ENCODE data around the gene RHOH. TPM values are rescaled to one million over a fixed set of nuclear protein-coding genes. Genes with fewer than 3 reads are reported as not detected.

The RHOH gene
- total and polyA plus RNA-seq, 10 donors: 51.4 to 112 (median 74.3) TPM

- 87 to 96% (median 91%) methylated on average over 9 to 19 of the region's 19 CpGs for WGBS, 5 donors
- H3K9me3 ChIP-seq: no peaks in the 10 kb centered on the region
- peaks cover 0 to 52% (median 21%) of the 10 kb centered on the region in 6 donors for H3K36me3 ChIP-seq
- DNase-seq: peak; percentile 79
- H3K4me3 ChIP-seq: peak overlapping the region in 1 of 8 donors; percentile 6
- intact Hi-C loops (cut with DNase I; ENCODE audit: low total_unique reads): no loop called here
- peaks cover 25 to 100% (median 92%) of the 10 kb centered on the region in 6 donors for H3K4me1 ChIP-seq
- H3K27ac ChIP-seq: peak overlapping the region in 5 of 8 donors; percentile 46 to 83 (median 73)
- no peak for TF ChIP-seq CTCF (IDR thresholded peaks at IDR 0.05 in 8 of 11, conservative IDR thresholded peaks at IDR 0.05 in 3 of 11)
- peak; percentile 38 to 70 (median 45) for TF ChIP-seq POLR2AphosphoS5 (IDR thresholded peaks at IDR 0.05)
- no peak for TF ChIP-seq POLR2A (IDR thresholded peaks at IDR 0.05)
- H3K27me3 ChIP-seq (replicated peaks in 1 of 7): no peaks in the 10 kb centered on the region
Observed at GRCh38 chr4:40243386-40243948, 46.6 kb downstream of the RHOH start.

GRCh38 chr4:40244606-40245005 is 47.8 kb downstream of the RHOH start:
- no peak for TF ChIP-seq CTCF (IDR thresholded peaks at IDR 0.05 in 8 of 11, conservative IDR thresholded peaks at IDR 0.05 in 3 of 11)
- no peak for TF ChIP-seq POLR2A (IDR thresholded peaks at IDR 0.05)
- TF ChIP-seq POLR2AphosphoS5 (IDR thresholded peaks at IDR 0.05): no peak
- no peak for DNase-seq
- no peak overlapping the region for H3K4me3 ChIP-seq
- no peaks in the 10 kb centered on the region for H3K9me3 ChIP-seq
- WGBS, 5 donors: 59 to 75% (median 73%) methylated on average over 2 of the region's 2 CpGs
- H3K36me3 ChIP-seq: peaks cover 0 to 46% (median 21%) of the 10 kb centered on the region in 6 donors
- no peaks in the 10 kb centered on the region for H3K27me3 ChIP-seq (replicated peaks in 1 of 7)
- H3K4me1 ChIP-seq: peaks cover 25 to 97% (median 81%) of the 10 kb centered on the region in 6 donors
- peak overlapping the region in 4 of 8 donors; percentile 12 to 73 (median 42) for H3K27ac ChIP-seq
- intact Hi-C loops (cut with DNase I; ENCODE audit: low total_unique reads): no loop called here

DNA sequence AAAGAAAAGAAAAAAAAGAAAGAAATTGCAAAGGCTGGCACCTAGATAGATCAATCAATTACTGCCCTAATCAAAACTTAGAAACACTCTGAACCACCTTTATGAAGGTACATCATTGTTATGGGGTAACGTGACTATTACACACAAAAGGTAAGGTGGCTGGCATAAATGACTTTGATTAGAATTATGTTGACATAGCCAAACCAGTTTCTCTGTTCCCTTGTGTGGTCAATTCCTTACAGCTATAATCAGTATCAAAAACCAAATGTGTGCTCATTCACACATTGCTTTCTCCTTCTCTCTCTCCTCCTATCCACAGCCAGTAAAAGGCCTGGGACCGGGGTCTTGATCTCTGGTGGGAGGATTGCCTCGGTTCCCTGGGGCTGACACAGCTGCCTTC is 48.7 kb downstream of the RHOH start:
- 62 to 94% (median 84%) methylated on average over 3 of the region's 3 CpGs for WGBS, 5 donors
- DNase-seq: no peak
- intact Hi-C loops (cut with DNase I; ENCODE audit: low total_unique reads): no loop called here
- Histone ChIP-seq H3K4me3 (no peak overlapping the region), H3K27me3 (replicated peaks in 1 of 7) (no peaks in the 10 kb centered on the region), H3K4me1 (peaks cover 25 to 87% (median 72%) of the 10 kb centered on the region in 6 donors), H3K9me3 (no peaks in the 10 kb centered on the region), H3K36me3 (peaks cover 0 to 46% (median 21%) of the 10 kb centered on the region in 6 donors), H3K27ac (peak overlapping the region in 4 of 8 donors; percentile 29 to 69 (median 60))
- TF ChIP-seq CTCF (IDR thresholded peaks at IDR 0.05 in 8 of 11, conservative IDR thresholded peaks at IDR 0.05 in 3 of 11): no peak
- no peak for TF ChIP-seq POLR2AphosphoS5 (IDR thresholded peaks at IDR 0.05)
- no peak for TF ChIP-seq POLR2A (IDR thresholded peaks at IDR 0.05)

- Histone ChIP-seq H3K27ac (peak overlapping the region in 5 of 8 donors; percentile 29 to 69 (median 59)), H3K36me3 (peaks cover 0 to 45% (median 21%) of the 10 kb centered on the region in 6 donors)
- WGBS, 5 donors: 72 to 85% (median 79%) methylated on average over 9 of the region's 9 CpGs
Observed at GRCh38 chr4:40246011-40246900, 49.4 kb downstream of the RHOH start.

More at GRCh38 chr4:40246011-40246900, 49.4 kb downstream of the RHOH start:
- intact Hi-C loops (cut with DNase I; ENCODE audit: low total_unique reads): no loop called here
- DNase-seq: no peak
- no peak for TF ChIP-seq CTCF (IDR thresholded peaks at IDR 0.05 in 8 of 11, conservative IDR thresholded peaks at IDR 0.05 in 3 of 11)
- peak in 1 of 3 donors; percentile 33 for TF ChIP-seq POLR2AphosphoS5 (IDR thresholded peaks at IDR 0.05)
- Histone ChIP-seq H3K4me1 (peaks cover 24 to 80% (median 65%) of the 10 kb centered on the region in 6 donors), H3K4me3 (no peak overlapping the region), H3K27me3 (replicated peaks in 1 of 7) (no peaks in the 10 kb centered on the region), H3K9me3 (no peaks in the 10 kb centered on the region)

Data from spleen (tissue), 11 donors.